A204.1 (cell line): ENCODE data around the gene UBALD1.

Experiments used
- FAIRE-seq: peaks from 2 replicates; lab custom pipeline; 2012; peaks lifted over from hg19 to GRCh38; lab: Jason Lieb, UNC

UBALD1 gene

DNA sequence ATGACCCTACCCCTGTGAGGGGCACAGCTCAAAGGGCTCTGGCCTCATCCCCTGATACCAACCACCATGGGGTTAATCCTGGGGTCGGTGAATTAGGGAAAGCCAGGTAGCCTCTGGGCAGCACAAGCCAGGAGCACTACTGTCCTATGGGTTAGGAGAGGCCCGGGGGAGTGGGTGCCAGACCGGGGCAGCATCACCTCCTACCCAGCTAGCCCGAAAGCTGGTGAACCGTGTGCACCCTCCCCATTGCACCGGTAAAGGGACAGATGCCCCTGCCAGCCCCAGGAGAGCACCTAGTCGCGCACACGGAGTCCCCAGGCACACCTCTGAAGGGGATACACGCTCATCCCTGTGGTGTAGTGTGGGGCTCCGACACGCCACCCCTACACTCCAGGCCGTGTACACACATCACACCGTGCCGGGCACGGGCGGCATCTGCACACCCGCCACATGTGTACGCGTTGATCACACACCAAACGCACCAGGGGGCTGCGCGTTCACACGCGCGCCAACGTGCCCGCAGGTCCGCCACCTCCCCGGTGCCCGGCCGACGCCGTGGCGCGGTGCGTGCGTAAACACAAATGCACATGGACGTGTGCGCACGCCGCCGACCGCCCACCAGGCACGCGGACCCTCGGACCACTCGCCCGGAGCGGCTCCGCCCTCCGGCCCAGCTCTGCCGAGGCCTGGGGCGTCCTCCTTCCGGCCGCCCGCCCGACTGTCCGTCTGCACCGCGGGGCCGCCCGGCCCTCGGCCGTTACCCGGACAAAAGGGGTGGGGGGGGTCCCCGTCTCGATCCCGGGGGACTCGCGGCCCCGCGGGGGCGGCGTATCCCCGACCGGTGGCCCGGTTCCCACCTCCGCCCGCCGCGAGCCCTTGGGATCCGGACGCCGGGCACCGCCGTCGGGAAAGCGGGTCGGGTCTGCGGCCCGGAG, 785 bp downstream of the UBALD1 start:
- FAIRE-seq: no peak

DNA sequence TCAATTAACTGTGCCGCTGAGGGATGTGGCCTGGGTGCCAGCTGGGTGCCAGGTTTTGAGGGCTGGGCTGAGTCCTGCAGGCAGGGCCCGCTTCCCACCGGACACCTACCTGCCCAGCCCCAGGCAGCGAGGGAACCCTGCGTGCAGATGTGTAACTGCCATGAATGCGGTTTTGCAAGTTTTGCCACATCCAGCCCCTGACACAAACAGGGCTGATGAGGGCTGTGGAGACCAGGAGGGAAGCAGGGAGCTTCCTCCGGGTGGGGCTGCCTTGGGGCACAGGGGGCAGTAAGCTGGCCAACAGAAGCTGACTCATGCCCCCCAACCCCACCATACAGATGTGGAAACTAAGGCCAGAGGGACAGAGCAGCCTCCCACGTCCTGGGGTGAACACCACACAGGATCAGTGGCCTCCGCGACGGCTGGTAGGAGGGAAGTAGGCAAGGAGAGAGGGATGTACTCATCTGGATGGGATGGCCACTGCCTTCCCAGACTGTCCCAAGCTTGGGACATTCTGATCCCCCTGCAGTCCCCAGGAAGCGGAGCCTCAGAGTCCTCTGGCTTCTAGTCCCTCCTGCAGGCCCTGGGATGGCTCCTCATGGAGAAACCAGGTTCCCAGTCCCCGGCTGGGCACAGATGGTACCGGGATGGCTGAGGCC, 1.6 kb downstream of the UBALD1 start:
- FAIRE-seq: no peak

DNA sequence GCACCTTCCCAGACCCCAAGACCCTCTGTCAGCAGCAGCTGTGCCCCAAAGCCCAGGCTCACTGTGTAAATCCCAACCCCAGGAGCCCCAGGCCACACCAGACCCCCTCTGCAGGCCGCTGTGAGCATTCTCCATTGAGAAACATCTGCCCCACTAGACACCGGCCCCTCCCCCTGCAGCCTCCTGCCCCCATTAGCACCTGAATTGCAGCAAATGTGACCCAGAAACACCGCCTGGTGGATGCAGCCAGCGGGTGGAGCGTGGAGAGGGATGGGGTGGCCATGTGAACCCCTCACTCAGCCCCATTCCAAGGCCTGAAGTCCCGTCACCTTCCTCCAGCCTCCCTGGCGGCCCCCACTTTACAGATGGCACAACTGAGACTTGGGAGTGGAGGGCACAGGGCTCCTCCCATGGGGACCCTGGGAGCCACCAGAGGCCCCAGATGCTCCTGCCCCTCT, 2.2 kb downstream of the UBALD1 start:
- FAIRE-seq: no peak

DNA sequence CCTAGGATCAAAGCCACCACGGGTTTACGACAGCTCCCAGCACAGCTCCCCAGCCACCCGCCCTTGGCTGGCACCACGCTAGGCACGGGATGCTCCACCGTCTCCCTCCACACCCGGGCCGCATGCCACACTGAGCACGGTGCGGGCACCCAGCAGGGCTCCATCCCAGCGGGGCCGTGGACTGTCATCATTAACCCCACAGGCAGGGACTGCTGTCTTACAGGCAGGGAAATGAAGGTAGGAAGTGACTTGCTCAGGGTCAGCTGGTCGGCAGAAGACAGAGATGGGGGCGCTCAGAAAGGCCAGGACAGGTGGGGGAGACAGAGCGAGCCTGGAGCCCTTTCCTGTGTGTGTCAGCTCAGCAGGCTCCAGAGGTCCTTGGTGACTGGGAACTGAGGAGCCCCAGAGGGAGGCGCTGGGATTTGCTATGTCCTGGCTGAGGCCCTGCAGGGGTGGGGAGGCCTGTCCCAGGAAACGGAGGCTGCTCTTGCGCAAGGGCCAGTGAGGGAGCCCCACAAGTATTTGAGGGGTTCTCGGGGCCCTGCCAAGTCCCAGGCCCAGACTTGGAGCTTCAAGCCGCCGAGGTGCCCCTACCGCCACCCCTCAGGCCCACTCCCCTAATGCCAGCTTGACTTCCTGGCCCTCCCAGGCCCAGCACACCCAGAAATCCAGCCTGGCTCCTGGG, 3.2 kb downstream of the UBALD1 start:
- FAIRE-seq: no peak

DNA sequence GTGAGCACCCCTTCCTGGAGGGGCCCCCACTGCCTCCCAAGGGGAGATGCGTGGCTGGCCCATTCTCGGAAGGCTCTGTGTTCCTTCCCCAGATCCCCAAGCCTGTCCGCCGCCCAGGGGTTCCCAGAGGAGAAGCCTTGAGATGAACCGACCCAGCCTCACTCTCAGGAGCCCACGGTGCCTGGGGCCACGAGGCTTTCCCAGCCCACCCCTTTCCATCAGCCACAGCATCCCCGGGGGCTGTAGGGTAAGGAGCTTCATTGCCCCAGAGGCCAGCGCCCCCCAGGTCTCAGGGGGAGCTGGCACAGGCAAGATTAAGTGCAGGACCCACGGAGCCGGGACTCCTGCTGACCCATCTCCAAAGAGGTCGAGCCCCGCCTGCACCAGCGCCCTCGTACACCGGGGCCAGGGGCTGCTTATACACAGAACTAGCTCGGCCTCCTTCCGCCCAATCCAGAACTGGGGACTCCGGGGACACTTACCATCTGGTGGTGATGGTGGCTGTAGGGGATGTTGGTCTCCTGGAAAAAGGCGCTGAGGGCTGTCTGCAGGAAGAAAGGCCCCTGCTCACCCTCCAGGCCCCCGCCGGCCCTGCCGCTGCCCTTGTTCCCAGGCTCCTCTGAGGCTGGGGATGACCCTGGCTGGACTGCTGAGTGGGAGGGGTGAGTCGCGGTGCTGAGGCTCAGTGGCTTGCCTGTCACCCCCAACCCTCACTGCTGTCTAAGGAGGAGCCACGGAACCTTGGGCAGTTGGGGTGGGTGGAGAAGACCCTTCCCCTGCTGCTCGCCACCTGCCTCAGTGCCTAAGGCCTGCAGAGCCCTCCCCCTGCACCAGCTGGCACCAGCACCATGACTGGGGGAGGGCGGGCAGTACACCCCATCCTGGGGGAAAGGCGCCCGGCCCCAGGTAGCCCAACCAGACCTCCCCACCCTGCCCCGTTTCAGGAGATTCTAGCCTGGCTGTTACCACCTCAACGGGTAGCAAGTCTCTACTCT, 4.4 kb downstream of the UBALD1 start:
- FAIRE-seq: no peak

DNA sequence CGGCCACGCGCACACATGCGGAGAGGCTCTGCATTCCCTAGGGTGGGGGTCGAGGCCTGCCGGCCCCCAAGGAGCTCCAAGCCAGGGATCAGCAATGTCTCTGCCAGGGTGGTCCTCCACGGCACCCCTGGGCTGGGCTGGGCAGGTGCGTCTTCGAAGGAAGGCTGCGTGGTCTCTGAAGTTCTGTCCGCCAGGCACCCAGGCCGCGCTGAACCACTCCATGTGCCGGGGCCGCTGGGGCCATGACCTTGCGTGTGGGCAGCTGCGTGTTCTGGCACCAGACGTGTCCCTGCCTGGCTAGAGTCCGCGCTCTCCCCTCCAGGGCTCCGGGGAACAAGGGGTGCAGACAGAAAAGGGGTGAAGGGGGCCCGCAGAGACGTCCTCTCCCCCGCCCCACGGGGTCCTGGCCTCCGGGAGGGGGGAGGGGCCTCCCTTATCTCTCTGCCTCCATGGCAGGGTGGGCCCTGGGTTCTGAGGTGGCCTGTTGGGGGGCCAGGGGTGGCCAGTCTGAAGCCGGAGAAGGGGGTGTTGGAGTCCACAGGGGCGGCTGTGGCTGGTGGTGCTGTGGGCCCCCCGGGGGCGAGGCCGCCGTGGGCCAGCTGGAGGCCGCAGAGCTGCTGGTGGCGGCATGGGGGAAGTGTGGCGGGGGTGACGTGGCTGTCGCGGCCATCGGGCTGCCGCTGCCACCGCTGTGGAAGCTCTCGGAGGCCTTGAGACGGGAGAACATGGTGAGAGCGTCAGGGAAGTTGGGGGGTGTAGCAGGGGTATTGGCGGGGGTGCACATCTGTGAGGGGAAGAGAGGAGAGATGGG, 5.3 kb downstream of the UBALD1 start:
- FAIRE-seq: no peak

DNA sequence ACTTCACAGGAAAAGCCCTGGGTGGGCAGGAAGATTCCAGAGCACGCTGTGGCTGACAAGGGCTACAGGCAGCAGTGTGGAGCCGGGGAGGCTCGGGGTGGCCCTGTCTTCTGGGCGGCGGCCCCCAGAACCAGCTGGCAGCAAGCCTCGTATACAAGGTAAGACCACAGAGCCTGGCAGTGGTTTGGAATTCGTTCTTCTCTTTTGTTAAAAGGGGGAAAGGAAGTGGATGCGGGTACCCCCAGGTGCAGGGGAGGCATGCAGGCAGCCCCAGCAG, 6.0 kb downstream of the UBALD1 start:
- FAIRE-seq: no peak

DNA sequence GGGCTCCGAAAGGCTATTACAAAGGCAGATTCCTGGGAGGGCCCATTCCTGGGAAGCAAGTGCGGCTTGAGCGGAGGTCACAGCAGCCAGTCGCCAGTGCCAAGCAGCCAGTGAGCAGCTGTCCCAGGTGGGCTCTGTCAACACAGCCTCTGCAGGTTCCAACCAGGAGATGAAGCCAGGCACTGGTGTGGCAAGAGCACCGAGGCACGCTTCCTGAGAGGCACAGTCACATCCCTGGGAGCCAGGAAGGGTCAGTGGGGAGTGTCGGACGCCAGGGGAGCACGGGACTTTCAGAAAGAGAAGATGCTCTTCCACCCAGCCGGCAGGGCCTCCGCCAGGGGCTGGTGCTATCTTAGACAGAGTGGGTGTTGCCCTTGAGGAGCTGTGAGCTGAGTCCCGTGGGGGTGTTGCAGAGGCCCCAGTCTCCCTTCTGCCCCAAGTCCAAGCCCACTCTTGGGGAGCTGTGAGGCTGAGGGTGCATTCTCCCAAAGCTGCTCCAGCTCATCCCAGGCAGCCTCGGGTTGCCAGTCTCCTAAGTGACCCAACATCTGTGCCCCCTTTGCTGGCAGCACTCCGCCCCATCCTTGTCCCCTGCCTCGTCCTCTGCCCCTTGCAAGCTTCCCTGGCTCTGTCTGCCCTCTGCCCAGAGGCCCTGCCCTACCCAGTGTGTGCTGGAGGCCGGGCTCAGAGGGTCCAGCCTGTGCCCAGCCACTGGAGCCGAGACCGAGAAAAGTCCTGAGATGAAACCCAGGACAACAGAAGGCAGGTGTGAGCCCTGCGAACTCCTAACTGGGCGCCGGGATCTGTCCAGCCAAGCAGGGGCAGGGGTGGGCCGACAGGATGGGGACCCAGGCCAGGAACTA, 6.6 kb downstream of the UBALD1 start:
- no peak for FAIRE-seq

DNA sequence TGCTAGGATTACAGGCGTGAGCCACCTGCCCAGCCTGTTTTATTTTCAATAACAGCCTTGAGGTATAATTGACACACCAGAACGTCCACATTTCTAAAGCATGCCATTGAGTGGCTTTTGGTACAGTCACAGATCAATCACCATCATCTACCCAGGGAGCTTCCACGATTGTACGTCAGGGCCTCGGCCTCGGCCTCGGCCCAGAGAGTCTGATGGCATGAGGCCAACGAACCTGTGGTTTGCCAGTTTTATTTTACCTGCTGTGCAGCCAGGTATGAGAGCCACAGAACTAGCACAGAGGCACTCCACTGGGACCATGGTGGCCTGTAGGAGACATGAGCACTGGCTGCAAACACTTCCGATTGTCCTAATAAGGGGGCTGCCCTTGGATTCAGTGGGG, 8.3 kb downstream of the UBALD1 start:
- no peak for FAIRE-seq

DNA sequence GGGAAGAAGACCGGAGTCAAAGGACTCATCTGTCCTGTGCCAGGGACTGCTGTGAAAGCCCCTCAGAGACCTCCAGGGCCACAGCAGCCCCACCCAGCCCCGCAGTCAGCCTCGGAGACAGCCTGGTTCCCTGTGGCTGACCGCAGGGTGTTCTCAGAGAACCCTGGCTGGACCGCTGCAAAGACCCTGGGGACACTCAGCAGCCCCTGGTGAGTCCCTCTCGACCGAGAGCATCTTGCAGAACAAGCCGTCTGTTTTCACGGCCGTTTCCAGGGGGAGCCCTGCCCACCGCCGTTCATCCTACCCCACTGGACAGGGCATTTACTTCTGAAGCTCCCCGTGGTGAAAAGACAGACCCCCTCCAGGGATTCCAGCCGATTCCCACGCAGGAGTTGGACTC, 10.3 kb downstream of the UBALD1 start:
- FAIRE-seq: no peak

DNA sequence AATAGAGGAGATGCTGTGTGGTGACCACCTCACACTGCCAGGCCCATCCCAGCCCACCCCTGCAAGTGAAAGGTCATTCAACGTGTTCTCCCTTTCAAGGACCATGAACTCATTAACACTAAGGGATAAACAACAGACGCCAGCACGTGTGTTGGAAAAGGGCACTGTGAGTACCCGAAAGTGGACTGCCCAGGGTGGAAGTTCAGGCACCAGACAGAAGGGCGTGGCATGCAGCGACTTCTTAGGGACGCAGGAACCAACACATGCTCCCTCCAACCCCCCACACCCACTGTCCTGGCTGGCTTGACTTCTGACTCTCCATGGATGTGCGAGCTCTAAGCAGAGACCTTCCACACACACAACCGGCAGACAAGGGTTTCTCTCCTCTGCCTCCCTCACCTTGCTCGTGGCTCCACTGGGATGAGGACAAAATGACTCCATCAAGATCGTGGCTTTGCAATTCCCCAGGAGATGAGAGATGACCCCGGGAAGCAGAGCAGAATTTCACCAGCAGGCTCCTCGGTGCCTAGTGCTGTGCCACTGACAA, 11.0 kb downstream of the UBALD1 start:
- no peak for FAIRE-seq

DNA sequence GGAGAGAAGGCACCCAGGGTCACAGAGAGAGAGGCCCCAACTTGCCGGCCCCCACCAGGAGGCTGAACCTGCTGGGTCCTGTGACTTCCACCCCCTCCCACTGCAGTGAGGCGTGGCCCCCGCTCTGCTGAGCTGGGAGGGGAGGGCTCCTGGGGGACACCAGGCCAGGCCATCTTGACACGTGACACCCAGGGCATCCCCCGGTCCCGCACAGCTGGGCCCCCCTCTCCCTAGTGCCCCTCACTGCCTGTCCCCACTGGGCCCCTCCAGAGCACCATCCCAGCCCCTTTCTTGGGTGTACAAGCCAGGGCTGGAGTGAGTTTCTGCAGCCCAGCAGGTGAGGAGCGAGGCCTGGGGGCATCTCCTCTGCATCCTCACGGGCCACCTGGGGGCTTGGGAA, 12.4 kb downstream of the UBALD1 start:
- no peak for FAIRE-seq

DNA sequence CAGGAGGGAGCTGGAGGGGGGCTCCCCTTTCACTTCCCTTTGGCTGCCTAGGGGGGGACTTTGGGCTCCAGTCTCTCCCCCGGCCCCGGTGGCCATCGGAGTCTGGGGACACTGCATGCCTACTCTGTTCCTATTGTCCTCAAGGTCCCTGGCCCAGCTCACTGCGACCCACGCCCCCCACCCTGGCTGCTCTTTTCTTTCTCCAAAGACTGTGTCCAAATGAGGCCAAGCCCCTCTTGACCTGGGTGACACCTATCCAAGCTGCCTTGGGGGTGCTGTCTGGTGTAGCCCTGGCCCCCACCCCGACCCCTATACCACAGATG, 12.9 kb downstream of the UBALD1 start:
- no peak for FAIRE-seq

DNA sequence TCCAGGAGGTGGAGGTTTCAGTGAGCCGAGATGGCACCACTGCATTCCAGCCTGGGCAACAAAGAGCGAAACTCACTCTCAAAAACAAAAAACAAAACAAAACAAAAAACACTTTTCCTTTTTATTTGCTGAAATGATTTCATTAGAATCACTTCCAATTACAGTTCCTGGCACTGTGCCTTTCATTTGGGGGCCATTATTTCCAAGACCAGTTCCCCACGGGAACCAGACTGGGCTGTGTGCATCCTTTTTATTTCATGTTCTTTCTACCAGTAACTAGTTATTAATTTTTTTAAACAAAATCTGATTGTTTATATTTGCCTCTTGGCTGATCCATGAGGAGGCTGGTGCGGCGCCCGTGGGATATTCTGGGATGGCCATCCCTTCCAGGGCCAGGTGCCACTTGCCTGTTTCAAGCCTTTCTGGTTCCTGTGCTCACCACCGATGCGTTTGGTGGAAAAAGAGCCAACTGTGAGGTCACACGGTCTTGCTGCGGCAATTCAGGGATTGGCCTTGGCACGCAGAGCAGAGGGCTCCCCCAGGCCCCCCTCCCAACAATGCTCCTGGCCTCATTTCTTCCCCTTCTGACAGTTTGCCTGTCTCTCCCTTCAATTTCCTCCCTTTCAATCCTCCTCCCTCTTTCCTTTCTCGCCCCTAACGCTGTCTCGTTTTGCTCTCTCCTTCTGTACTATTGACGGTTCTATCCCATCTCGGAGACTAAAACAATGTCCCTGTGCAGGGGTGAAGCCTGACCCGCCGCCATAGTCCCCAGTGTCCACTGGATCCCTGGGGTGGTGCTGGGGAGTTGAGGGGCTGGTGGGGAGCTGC, 13.4 kb downstream of the UBALD1 start:
- no peak for FAIRE-seq

DNA sequence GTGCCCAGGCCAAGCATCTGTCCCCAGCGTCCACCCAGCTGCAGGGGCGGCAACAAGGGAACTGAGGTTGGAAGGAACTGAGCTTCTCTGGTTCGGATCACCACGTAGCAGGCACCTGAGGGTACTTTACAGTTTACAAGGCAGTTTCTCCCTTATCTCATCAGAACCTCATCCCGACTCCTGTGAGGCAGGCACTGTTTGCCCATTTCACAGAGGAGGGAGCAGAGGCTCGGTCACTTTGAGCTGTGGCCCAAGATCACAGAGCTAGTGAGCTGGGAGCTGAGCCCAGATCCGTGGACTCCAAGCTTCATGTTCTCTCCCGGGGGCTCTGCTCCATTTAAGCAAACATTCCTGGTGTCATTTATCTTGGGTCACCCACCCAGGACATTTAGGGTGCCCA, 15.1 kb downstream of the UBALD1 start:
- FAIRE-seq: no peak

DNA sequence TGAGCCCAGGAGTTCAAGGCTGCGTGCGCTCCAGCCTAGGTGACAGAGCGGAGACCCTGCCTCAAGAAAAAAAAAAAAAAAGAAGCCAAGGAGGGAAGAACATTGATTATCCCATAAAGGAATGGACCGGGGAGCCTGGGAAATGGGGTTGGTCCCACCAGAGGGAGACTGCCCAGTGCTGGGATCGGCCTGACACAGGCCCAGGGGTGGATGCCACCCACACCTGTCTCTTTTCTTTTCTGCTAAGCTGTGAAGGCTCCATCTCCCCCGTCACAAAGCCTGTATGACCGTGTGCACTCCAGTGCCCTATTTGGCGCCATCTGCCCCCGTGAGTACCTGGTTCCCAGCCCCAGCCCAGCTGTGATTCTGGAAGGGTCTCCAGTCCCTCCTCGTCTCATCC, 15.7 kb downstream of the UBALD1 start:
- FAIRE-seq: no peak

DNA sequence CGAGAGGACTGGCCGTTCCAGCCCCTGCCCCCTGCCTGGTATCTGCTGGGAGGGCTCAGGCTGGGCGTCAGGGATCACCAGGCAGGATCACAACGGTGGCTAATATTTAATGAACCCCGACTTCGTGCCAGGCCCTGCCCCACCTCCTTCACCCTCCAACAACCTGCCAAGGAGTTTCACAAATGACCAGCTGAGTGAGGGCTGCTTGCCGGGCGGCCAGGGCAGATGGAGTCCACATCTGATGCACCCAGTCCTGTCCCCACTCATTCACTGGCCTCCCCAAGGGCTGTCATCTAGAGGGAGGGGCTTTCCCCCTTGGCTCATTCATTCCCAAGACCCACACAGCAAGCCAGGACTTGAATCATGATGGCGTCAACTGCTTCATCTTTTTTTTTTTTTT, 17.5 kb downstream of the UBALD1 start:
- FAIRE-seq: no peak

DNA sequence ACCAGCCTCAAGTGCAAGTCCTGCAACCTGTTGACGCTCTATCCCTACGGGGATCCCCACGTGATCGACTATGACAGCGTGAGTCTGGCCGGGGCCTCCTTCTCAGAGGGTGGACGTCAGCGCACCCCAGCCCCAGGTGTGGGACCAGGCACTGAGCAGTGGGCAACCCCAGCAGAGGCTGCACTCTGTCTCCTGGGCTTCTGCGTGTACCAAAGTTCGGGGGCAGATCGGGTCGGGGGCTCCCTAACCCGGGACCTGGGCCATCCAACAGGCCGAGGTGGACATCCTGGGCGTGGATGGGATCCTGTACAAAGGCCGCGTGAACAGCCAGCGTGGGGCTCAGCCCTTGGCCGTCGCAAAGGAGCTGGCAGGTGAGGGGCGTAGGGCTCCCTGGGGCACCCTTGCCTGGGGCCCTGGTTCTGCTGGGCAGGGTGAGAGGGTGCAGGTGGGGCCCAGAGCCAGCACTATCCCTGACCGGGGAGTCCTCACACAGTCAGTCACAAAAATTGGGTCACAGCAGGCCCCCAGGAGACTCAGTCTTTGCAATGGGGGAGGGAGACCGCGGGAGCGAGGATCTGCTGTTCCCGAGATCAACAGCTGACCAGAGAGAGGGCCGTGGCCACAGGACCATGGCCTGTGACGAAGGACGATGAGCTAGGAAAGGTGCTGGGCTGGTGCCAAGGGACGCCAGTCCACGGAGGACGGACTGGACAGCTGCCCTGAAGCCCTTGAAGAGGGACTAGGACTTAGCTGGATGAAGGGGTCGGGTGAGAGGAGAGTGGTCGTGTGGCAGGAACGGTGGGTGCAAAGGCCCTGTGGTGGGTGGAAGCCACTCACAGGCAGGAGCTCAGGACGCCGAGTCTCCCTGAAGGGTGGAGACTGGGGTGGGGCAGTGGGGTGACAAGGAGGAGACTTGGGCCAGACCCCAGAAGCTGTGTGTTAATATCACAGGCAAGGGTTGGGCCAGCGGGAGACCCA, 20.0 kb downstream of the UBALD1 start:
- FAIRE-seq: no peak
